Measurements from ENCODE around the gene PET100. TPM values are rescaled to one million over a fixed set of nuclear protein-coding genes. Genes with fewer than 3 reads are reported as not detected.

The PET100 gene
- total RNA-seq, 1 donor from 2014 or later = 10.3 TPM

DNA sequence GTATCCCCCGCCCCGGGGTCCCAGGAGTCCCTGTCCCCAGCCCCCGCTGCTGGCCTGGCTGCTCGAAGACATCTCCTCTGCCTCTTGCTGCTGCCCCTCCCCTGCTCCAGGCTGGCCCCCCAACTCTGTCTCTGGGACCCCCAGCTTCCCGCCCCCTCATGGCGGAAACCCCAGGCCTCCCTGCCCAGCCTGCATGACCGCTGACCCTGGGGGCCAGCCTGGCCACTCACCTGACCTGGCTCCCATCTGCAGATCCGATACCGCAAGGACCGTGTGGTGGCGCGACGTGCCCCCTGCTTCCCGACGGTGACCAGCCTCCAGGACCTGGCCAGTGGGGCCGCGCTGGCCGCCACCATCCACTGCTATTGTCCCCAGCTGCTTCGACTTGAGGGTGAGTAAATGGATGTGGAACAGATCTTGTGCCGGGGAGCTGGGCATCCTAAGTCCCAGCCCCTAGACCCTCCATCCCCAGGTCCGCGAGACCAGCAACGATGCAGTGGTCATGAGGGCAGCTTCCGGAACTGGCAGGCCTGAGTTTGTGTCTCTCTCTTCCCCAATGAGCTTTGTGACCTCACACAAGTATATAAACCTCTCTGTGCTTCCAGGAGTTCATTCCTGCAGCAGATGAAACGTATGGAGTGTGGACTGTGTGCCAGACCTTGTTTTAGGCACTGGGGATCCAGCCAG lies 21.6 kb upstream of the PET100 start:
- FAIRE-seq = no peak
- TF ChIP-seq, protein P1, sequence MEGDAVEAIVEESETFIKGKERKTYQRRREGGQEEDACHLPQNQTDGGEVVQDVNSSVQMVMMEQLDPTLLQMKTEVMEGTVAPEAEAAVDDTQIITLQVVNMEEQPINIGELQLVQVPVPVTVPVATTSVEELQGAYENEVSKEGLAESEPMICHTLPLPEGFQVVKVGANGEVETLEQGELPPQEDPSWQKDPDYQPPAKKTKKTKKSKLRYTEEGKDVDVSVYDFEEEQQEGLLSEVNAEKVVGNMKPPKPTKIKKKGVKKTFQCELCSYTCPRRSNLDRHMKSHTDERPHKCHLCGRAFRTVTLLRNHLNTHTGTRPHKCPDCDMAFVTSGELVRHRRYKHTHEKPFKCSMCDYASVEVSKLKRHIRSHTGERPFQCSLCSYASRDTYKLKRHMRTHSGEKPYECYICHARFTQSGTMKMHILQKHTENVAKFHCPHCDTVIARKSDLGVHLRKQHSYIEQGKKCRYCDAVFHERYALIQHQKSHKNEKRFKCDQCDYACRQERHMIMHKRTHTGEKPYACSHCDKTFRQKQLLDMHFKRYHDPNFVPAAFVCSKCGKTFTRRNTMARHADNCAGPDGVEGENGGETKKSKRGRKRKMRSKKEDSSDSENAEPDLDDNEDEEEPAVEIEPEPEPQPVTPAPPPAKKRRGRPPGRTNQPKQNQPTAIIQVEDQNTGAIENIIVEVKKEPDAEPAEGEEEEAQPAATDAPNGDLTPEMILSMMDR (IDR thresholded peaks at IDR 0.05; ENCODE audit: insufficient read depth, low read length, severe bottlenecking) = no peak

DNA sequence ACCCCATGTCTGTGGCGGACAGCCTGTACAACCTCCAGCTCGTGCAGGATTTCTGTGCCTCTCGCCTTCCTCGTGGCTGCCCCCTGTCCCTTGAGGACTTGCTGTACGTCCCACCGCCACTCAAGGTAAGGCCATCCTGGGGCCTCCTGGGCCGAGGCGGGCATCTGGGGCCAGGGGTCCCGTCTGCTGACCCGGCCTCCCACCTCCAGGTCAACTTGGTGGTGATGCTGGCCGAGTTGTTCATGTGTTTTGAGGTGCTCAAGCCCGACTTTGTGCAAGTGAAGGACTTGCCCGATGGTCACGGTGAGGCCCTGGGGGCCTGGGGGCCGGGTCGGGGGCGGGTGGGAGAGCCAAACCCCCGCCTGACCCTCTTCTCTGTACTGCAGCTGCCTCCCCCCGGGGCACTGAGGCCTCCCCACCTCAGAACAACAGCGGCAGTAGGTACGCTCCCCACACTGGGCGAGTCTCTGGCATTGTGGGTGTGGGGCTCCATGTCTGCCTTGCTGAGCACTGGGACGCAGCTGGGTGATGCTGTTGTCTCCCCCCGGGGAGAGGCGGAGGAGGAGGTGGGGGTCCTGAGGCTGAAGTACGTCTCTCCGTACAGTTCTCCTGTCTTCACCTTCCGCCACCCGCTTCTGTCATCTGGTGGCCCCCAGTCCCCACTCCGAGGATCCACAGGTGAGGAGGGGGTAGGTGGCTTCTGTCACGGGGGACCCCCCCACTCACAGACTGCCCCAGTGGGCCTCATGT lies 18.9 kb upstream of the PET100 start:
- Histone ChIP-seq H3K36me3 (ENCODE audit: control insufficient read depth, insufficient read depth, low read length) (peaks cover 8% of the 10 kb centered on the region), H3K27me3 (ENCODE audit: control insufficient read depth, insufficient read depth, low read length) (no peaks in the 10 kb centered on the region), H3K4me3 (ENCODE audit: low read depth, low read length) (no peak overlapping the region)
- FAIRE-seq (no peak), DNase-seq (ENCODE audit: low read depth) (no peak)
- TF ChIP-seq, protein P1 (IDR thresholded peaks at IDR 0.05; ENCODE audit: insufficient read depth, low read length, severe bottlenecking) = no peak

More for the DNA sequence above, 21.6 kb upstream of the PET100 start:
- Histone ChIP-seq H3K4me3 (ENCODE audit: low read depth, low read length) (no peak overlapping the region), H3K27me3 (ENCODE audit: control insufficient read depth, insufficient read depth, low read length) (no peaks in the 10 kb centered on the region), H3K36me3 (ENCODE audit: control insufficient read depth, insufficient read depth, low read length) (peaks cover 8% of the 10 kb centered on the region)
- no peak for DNase-seq (ENCODE audit: low read depth)

- FAIRE-seq (no peak), DNase-seq (ENCODE audit: low read depth) (no peak)
- Histone ChIP-seq H3K27me3 (ENCODE audit: control insufficient read depth, insufficient read depth, low read length) (no peaks in the 10 kb centered on the region), H3K36me3 (ENCODE audit: control insufficient read depth, insufficient read depth, low read length) (peaks cover 8% of the 10 kb centered on the region), H3K4me3 (ENCODE audit: low read depth, low read length) (no peak overlapping the region)
- TF ChIP-seq, protein P1 (IDR thresholded peaks at IDR 0.05; ENCODE audit: insufficient read depth, low read length, severe bottlenecking) = no peak
These were observed 17.9 kb upstream of the PET100 start for GRCh38 chr19:7611541-7612279.

DNA sequence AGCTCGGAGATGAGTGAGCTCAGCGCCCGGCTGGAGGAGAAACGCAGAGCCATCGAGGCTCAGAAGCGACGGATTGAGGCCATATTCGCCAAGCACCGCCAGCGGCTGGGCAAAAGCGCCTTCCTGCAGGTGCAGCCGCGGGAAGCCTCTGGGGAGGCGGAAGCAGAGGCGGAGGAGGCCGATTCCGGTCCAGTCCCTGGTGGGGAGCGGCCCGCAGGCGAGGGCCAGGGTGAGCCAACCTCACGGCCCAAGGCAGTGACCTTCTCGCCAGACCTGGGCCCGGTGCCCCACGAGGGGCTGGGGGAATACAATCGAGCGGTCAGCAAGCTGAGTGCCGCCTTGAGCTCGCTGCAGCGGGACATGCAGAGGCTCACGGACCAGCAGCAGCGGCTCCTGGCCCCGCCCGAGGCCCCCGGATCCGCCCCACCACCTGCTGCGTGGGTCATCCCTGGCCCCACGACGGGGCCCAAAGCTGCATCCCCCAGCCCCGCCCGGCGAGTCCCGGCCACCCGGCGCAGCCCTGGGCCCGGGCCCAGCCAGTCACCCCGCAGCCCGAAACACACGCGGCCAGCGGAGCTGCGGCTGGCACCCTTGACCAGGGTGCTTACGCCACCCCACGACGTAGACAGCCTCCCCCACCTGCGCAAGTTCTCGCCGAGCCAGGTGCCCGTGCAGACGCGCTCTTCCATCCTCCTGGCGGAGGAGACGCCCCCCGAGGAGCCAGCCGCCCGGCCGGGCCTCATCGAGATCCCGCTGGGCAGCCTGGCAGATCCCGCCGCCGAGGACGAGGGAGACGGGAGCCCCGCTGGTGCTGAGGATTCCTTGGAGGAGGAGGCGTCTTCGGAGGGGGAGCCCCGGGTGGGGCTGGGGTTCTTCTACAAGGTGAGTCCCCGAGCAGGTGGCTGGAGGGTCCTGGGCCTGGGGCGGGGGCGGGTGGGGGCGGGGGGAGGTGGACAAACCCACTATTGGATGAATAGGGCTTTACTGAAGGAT lies 17.0 kb upstream of the PET100 start:
- Histone ChIP-seq H3K36me3 (ENCODE audit: control insufficient read depth, insufficient read depth, low read length) (peaks cover 8% of the 10 kb centered on the region), H3K27me3 (ENCODE audit: control insufficient read depth, insufficient read depth, low read length) (no peaks in the 10 kb centered on the region), H3K4me3 (ENCODE audit: low read depth, low read length) (no peak overlapping the region)
- DNase-seq (ENCODE audit: low read depth) (no peak), FAIRE-seq (no peak)
- TF ChIP-seq, protein P1 (IDR thresholded peaks at IDR 0.05; ENCODE audit: insufficient read depth, low read length, severe bottlenecking) = no peak
